NK-92 (cell line): ENCODE results near the gene ATG10.
"Not testable (repeated sequence)": the region's sequence is repeated elsewhere in the genome, so short reads cannot be mapped to it uniquely, and the experiment has no call there.

Experiments used
- DNase-seq: peaks from one replicate; lab custom pipeline; 2025; ENCODE audit not compliant: unreplicated experiment; lab: John Stamatoyannopoulos, UW

The ATG10 gene

DNA sequence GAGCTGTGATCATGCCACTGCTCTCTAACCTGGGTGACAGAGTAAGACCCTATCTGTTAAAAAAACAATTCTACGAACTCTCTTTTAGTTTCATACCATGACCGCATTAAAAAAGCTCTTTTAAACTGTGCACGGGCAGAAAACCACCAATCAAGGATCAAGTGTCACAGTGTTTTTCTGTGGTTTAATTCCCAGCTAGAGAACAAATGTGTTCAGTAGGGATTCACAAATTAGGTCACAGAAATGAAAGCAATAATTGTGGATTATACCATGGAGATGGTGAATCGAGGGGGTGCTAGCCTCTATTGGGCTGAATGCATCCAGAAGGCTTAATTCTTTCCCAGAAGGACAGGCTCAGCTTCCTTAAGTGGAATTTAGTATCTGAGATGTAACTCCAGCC lies 79.1 kb downstream of the ATG10 start:
- no peak for DNase-seq

DNA sequence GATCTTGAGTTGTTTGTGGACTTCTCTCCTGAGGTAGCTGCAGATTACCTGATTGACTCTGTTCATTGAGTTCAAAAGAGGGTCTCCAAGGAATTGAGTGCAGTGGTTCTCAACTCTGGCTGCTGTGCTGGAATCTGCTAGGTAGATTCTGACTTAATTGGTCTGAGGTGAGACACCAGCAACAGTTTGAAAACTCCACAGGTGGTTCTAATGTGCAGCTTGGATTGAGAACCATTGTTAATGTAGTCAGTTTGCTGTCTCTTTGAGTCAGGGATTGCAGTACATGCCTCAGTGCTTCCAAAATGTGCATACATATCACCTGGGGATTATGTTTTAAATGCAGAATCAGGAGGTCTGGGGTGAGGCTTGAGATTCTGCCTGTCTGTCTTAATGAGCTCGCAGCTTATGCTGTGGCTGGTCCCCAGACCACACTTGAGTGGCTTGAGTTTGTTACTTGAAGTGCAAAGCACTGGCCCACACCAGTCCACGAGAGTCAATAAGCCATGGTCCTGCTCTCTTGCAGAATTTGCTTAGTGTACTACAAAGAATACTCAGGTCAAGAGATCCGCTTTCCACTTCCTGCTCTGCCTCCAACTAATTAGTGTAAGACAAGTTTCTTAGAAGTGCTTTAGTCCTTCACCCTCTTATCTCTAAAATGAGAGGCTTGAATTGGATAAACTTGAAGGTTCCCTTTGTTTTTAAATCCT lies 82.3 kb downstream of the ATG10 start:
- DNase-seq = no peak

GRCh38 chr5:82057051-82057450 lies 85.2 kb downstream of the ATG10 start:
- DNase-seq = no peak

- no peak for DNase-seq
These were observed 86.9 kb downstream of the ATG10 start for GRCh38 chr5:82058710-82059109.

DNA sequence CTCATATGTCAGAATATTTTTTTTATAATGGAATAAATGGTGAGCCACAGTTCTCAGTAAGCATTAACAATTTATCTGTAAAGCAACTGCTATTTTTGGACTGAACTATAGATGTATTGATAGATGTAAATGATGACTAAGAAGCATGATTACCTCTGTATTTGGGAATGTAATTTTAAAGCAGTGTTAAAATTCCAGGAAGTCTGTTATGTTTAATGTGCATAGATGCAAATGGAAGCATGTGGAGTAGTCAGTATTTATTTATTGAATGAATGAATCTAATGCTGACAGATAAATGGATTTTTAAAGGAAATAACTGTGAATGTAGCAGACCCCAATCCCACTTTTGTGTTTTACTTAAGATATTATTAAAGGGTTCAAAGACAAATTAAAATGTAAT lies 95.0 kb downstream of the ATG10 start:
- no peak for DNase-seq

- not testable (repeated sequence) for DNase-seq
These were observed 96.2 kb downstream of the ATG10 start for GRCh38 chr5:82068042-82068441.

DNA sequence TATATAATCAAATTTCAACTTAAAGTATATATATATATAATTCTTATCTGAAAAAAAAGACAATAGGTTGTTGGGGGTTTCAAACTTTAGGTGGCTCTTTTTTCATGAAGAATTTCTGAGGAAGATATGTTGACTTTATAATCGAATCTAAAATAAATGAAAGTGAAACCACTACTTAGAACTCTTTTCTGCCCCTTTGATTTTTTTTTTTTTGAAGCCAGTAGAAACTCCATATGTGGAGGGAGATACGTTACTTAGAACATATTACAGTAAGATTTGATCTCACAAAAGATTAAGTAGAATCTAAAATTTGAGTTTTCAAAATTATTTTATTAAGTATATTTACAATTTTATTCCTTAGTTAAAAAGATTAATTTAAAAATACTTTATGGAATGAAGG lies 96.9 kb downstream of the ATG10 start:
- no peak for DNase-seq

GRCh38 chr5:82072138-82072537 lies 100.3 kb downstream of the ATG10 start:
- DNase-seq = no peak

GRCh38 chr5:82073179-82073578 lies 101.4 kb downstream of the ATG10 start:
- no peak for DNase-seq

DNA sequence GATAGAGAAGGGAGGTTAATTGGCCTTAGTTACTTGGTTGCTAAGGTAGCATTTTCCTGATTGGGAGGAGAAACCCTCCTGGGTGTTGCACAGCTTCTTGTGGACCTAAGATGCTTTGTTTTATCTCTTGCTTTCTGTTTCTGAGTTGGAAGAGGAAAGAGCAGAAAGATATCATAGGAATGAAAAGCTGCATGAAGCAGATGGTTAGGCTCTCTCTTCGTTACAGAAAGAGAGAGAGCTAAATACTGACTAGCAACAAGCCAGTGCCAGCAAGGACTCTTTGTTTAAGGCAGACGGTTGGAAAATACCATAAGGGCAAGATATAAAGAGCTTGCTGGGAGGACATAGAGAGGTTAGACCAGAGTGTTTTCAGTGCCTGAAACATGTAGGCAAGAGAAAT lies 103.1 kb downstream of the ATG10 start:
- no peak for DNase-seq

DNA sequence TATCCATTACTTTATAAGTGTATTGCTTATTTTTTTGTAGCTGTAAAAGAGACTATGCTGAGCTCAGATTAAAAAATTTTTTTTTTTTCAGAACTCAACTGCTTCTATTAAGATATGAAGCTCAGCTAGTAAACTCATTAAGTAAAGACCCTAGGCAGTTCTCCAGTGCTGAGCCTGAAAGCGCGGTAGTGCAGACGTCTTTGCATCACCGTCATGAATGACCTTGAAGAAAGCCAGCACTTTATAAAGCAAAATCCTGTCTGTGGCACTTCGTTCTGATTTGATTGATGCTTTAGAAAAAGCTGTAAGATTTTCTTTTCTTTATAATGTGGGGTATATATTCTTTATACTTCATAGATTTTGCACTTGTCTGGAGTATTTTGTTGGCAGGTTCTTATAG lies 105.7 kb downstream of the ATG10 start:
- DNase-seq = no peak

DNA sequence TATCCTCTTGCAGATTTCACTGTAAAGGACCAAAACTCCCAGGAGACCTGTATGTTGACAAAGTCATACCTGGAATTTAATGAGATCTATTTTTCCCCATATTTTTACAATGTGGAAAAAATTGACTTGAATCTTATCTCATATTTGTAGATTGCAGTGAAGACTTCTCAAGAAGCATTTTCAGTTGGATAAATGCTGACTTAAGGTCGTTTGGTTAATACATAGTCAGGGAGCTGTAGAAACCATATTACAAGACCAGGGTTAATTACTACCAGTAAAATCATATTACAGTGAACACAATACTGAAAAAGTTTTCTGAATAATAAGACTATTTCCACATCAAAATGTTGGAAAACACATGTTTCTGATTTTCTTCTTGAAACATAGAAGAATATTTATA lies 119.8 kb downstream of the ATG10 start:
- no peak for DNase-seq

GRCh38 chr5:82095536-82095935 lies 123.7 kb downstream of the ATG10 start:
- no peak for DNase-seq

DNA sequence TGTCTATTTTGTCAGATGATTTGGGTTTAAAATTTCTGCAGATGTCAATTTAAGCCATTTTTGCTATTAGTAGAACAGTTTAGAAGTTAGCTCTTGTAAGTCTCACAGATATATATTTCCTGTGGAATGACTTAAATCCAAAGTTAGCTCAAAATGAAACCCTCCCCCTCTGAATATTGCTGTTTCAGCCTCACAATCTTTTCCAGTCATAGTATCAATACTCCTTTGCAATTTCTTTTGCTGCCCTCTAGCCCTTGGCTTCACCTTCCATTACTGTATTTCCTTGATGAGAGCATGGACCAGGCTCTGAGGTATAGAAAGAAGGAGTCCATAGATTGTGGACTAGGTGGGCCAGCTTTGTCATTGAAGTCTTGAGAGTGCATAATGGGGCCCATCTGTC lies 124.4 kb downstream of the ATG10 start:
- DNase-seq = no peak

GRCh38 chr5:82100303-82101077 lies 128.7 kb downstream of the ATG10 start:
- DNase-seq = no peak

GRCh38 chr5:82104872-82105271 lies 133.0 kb downstream of the ATG10 start:
- no peak for DNase-seq

- DNase-seq = no peak
These were observed 133.6 kb downstream of the ATG10 start for GRCh38 chr5:82105457-82105856.

DNA sequence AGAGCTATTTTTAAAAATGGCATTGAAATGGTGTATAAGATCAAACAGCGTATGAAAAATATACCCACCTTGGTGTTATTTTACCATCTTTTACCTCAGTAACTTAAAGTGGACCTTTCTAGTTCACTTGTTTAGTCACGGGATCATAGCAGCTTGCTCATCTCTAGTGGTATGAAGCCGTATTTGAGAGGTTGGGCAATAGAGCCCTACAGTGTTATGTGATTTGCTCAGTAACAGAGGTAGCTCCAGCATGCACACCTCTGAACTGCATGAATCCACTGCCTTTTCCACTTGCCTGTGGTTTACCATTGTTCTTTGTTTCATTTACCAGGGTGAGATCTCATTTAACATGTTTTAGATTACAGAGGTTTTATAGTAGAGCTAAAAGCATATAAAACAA lies 134.4 kb downstream of the ATG10 start:
- no peak for DNase-seq

DNA sequence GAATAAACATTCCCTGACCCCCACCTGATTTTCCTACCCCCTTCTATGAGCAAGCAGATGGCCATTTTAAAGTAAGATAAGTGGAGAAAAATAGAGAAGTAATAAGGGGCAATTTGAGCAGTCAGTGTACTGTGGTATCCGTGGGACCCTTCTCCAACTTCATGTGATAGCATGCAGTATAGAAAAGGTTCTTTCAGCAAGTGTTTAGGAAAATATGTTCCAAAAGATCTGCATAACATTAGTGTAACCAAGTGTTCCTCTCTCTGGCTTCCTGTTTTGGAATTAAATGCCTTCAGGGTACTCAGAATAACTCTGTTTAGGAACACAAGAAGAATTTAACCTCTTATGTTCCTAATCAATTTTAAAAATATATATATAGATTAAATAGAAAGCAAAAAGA lies 134.9 kb downstream of the ATG10 start:
- DNase-seq = no peak

DNA sequence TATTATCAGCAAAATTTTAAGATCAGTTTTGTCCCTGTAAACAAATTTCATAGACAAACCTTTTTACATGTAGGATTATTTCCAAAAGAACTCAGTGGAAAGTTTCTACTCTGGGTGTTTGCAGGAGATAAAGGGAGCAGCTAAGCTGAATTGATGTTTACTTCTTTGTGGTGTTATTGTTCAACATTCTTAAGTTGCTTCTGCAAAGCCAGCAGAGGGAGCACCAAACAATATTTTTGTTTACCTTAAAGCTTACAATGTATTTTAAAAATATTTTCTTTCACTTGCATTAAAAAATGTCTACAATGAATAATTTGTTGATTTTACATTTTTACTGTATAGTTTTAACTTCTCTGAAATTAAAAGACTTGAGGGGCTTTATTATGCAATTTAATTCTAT lies 135.4 kb downstream of the ATG10 start:
- DNase-seq = no peak

DNA sequence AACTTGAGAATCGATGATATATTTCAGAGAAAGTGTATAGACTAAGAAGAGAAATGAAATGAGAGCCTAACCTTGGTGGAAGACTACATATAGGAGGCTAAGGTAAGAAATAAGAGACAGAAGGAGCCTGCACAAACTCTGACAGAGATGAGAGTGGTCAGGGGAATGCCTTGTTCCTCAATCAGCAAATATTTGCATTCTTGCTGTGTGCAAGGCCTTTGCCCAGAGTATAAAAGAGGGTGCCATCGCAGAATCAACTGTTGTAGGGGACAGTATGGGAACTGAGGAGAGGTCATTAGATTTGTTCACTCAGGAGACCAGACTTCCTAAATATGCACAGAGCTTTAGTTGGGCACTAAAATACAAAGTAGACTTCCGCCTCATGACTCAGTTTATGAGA lies 137.2 kb downstream of the ATG10 start:
- DNase-seq = no peak

- not testable (repeated sequence) for DNase-seq
These were observed 138.1 kb downstream of the ATG10 start for GRCh38 chr5:82109915-82110314.

DNA sequence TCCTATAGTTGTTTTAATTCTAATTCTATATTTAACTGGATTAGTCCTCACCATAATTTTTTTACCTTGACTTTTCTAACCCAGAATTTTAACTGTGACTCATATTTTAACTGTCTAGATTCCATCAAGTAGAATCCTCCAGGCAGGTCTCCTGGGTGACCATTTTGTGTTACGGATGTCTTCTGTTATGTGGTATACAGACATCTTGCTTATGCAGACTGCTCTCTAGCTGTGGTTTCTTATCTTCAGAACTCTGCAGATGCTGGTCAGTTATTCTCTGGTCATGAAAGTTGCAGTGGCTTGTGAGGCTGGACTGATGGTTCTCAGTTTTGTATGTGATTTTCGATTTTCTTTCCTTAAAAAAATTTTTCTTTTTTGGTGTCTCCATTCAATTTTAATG lies 139.4 kb downstream of the ATG10 start:
- no peak for DNase-seq
